GM18951 (cell line): ENCODE data around the gene TCF12.

Experiments
- POLR2A ChIP-seq: IDR thresholded peaks from 4 replicates; pipeline ENCODE4 v1.6.1; 2011; ENCODE audit warnings: mild to moderate bottlenecking; ENCODE audit not compliant: insufficient read length, insufficient read depth; ENCODE audit errors: extremely low read depth
- in situ Hi-C: fragments of 300-500 bp; cut with MboI; formaldehyde crosslinking; loops from one replicate; pipeline ENCODE4 v1.12.0; 2022; ENCODE audit warnings: low sequenced_read_pairs, mixed read lengths, inconsistent platforms; ENCODE audit not compliant: unreplicated experiment

The TCF12 gene

DNA sequence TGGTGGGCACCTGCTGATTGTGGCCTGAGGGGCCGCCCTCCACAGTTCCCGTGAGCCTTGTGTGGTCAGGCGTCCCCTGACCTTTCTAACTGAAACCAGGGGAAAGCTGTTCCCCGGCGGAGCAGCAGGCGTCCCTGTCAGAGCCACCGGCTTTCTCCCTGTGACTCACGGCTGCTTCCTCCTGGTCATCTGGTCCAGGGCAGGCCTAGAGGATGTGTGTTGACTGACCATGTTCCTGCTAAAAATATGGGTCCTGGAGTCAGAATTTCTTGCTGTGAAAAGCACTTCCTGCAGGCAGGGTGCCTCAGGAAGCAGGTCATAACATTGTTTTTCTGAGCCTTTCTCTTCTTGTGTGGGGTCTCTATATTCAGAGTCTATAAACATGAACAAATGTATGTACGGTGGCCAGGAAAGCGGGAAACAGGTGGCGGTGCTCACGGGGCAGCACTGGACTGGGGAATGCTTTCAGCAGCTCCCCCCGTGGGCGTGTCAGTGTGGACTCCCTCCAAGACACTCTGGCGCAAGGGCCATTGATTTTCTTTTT, 419.5 kb downstream of the TCF12 start:
- in situ Hi-C loops: loop anchor here (5.0 kb wide), 1 partner anchor 189 kb away; no protein-coding TSS in a partner anchor
- no peak for TF ChIP-seq POLR2A

DNA sequence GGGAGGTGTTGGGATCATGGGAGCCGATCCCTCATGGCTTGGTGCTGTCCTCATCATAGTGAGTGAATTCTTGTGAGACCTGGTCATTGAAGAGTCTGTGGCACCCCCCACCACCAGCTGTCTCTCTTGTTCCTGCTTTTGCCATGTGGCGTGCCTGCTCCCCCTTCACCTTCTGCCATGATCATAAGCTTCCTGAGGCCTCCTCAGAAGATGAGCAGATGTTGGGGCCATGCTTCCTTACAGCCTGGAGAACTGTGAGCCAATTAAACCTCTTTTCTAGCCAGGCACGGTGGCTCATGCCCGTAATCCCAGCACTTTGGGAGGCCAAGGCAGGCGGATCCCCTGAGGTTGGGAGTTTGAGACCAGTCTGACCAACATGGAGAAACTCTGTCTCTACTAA, 420.9 kb downstream of the TCF12 start:
- in situ Hi-C loops: loop anchor here (5.0 kb wide), 1 partner anchor 188 kb away; no protein-coding TSS in a partner anchor
- TF ChIP-seq POLR2A: no peak
